ENCODE measurements around the gene NCKAP5L.

NCKAP5L gene

GRCh38 chr12:49750027-49750995 lies 77.9 kb downstream of the NCKAP5L start:
- TF ChIP-seq CTCF (IDR thresholded peaks at IDR 0.05) = no peak
- Histone ChIP-seq H3K4me2 (ENCODE audit: low read length) (no peak overlapping the region), H3K4me1 (peaks cover 11% of the 10 kb centered on the region), H3K27me3 (ENCODE audit: control insufficient read depth, insufficient read depth, low read length) (no peaks in the 10 kb centered on the region), H3K27ac (no peak overlapping the region), H3K9me3 (ENCODE audit: control insufficient read depth, low read length) (no peaks in the 10 kb centered on the region), H3K79me2 (peaks cover 85% of the 10 kb centered on the region), H3K36me3 (ENCODE audit: control insufficient read depth, insufficient read depth, low read length) (no peaks in the 10 kb centered on the region), H3K4me3 (ENCODE audit: low read depth, low read length) (no peak overlapping the region), H3K9ac (no peak overlapping the region), H2AFZ (no peak overlapping the region)

- Histone ChIP-seq H3K27ac (no peak overlapping the region), H2AFZ (no peak overlapping the region), H3K4me3 (ENCODE audit: low read depth, low read length) (no peak overlapping the region), H3K4me2 (ENCODE audit: low read length) (peak overlapping the region; percentile 26), H3K79me2 (peaks cover 90% of the 10 kb centered on the region), H3K27me3 (ENCODE audit: control insufficient read depth, insufficient read depth, low read length) (no peaks in the 10 kb centered on the region), H3K36me3 (ENCODE audit: control insufficient read depth, insufficient read depth, low read length) (no peaks in the 10 kb centered on the region), H3K9me3 (ENCODE audit: control insufficient read depth, low read length) (no peaks in the 10 kb centered on the region), H3K4me1 (peaks cover 11% of the 10 kb centered on the region), H3K9ac (no peak overlapping the region)
- TF ChIP-seq CTCF (IDR thresholded peaks at IDR 0.05) = no peak
These were observed 79.4 kb downstream of the NCKAP5L start for GRCh38 chr12:49748800-49749199.

- Histone ChIP-seq H3K36me3 (ENCODE audit: control insufficient read depth, insufficient read depth, low read length) (no peaks in the 10 kb centered on the region), H3K4me2 (ENCODE audit: low read length) (no peak overlapping the region), H3K79me2 (peaks cover 92% of the 10 kb centered on the region), H3K27ac (no peak overlapping the region), H3K9ac (no peak overlapping the region), H3K9me3 (ENCODE audit: control insufficient read depth, low read length) (no peaks in the 10 kb centered on the region), H2AFZ (no peak overlapping the region), H3K4me1 (peaks cover 13% of the 10 kb centered on the region), H3K27me3 (ENCODE audit: control insufficient read depth, insufficient read depth, low read length) (no peaks in the 10 kb centered on the region), H3K4me3 (ENCODE audit: low read depth, low read length) (no peak overlapping the region)
- TF ChIP-seq CTCF (IDR thresholded peaks at IDR 0.05) = no peak
These were observed 79.9 kb downstream of the NCKAP5L start for GRCh38 chr12:49748306-49748705.

GRCh38 chr12:49744363-49744885 lies 83.8 kb downstream of the NCKAP5L start:
- no peak for TF ChIP-seq CTCF (IDR thresholded peaks at IDR 0.05)
- Histone ChIP-seq H3K4me2 (ENCODE audit: low read length) (no peak overlapping the region), H3K9me3 (ENCODE audit: control insufficient read depth, low read length) (no peaks in the 10 kb centered on the region), H3K9ac (no peak overlapping the region), H3K79me2 (peaks cover 66% of the 10 kb centered on the region), H3K27me3 (ENCODE audit: control insufficient read depth, insufficient read depth, low read length) (no peaks in the 10 kb centered on the region), H3K4me3 (ENCODE audit: low read depth, low read length) (no peak overlapping the region), H2AFZ (no peak overlapping the region), H3K36me3 (ENCODE audit: control insufficient read depth, insufficient read depth, low read length) (no peaks in the 10 kb centered on the region), H3K4me1 (peaks cover 2% of the 10 kb centered on the region), H3K27ac (no peak overlapping the region)
